ENCODE results near the gene MAEA. TPM values are rescaled to one million over a fixed set of nuclear protein-coding genes. Genes with fewer than 3 reads are reported as not detected.

Gene MAEA
- total and polyA plus RNA-seq, 2 experiments from 2014 or later, result 66.6 to 73.2 TPM

DNA sequence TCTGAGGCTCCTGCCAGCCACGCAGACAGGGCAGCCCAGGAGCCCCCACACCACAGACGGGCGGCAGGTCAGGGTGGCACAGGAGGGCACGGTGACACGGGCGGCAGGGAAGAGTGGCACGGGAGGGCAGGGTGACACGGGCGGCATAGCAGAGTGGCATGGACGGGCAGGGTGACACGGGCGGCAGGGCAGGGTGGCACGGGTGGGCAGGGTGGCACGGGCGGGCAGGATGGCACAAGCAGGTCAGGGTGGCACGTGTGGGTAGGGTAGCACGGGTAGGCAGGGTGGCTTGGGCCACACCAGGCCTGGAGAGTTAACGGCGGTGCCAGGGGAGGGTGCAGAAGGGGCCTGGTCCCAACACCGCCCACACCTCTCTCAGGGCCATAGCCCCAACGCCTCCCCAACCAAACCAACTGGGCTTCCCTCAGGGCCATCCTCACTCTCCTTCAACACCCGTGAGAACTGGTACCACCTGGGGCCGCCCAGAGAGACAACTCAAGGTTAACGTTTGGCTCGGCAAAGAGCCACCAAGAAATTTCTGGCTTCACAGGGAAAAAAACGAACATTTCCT lies 44.1 kb upstream of the MAEA start:
- no peaks in the 10 kb centered on the region for H3K9me2 ChIP-seq (replicated peaks; ENCODE audit: insufficient read depth)
- TF ChIP-seq, protein P1, sequence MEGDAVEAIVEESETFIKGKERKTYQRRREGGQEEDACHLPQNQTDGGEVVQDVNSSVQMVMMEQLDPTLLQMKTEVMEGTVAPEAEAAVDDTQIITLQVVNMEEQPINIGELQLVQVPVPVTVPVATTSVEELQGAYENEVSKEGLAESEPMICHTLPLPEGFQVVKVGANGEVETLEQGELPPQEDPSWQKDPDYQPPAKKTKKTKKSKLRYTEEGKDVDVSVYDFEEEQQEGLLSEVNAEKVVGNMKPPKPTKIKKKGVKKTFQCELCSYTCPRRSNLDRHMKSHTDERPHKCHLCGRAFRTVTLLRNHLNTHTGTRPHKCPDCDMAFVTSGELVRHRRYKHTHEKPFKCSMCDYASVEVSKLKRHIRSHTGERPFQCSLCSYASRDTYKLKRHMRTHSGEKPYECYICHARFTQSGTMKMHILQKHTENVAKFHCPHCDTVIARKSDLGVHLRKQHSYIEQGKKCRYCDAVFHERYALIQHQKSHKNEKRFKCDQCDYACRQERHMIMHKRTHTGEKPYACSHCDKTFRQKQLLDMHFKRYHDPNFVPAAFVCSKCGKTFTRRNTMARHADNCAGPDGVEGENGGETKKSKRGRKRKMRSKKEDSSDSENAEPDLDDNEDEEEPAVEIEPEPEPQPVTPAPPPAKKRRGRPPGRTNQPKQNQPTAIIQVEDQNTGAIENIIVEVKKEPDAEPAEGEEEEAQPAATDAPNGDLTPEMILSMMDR (IDR thresholded peaks at IDR 0.05; ENCODE audit: poor library complexity), result no peak
- TF ChIP-seq EZH2phosphoT487 (IDR thresholded peaks at IDR 0.05; ENCODE audit: low read depth, severe bottlenecking, unreplicated experiment) (no peak), EZH2 (IDR thresholded peaks at IDR 0.05; ENCODE audit: borderline replicate concordance) (no peak)
- peaks cover 34% of the 10 kb centered on the region for H3K4me1 ChIP-seq (ENCODE audit: insufficient read depth)
- H3K27ac ChIP-seq, result no peak overlapping the region
- H2AFZ ChIP-seq, result no peak overlapping the region
- 94% methylated on average over 17 of the region's 26 CpGs for WGBS (ENCODE audit: low lambda C conversion rate, missing lambda C conversion rate)
- H3K4me3 ChIP-seq, result no peak overlapping the region
- peak overlapping the region; percentile 100 for H3K4me2 ChIP-seq
- H3K79me2 ChIP-seq, result peaks cover 85% of the 10 kb centered on the region
- no peaks in the 10 kb centered on the region for H3K9me3 ChIP-seq (ENCODE audit: low read depth)
- no peaks in the 10 kb centered on the region for H3K36me3 ChIP-seq (replicated peaks; ENCODE audit: insufficient read depth, low read depth)
- no peaks in the 10 kb centered on the region for H3K27me3 ChIP-seq
- H4K20me1 ChIP-seq (ENCODE audit: insufficient read depth, poor library complexity, severe bottlenecking), result peaks cover 75% of the 10 kb centered on the region
- DNase-seq (ENCODE audit: low spot score), result peak; percentile 5

DNA sequence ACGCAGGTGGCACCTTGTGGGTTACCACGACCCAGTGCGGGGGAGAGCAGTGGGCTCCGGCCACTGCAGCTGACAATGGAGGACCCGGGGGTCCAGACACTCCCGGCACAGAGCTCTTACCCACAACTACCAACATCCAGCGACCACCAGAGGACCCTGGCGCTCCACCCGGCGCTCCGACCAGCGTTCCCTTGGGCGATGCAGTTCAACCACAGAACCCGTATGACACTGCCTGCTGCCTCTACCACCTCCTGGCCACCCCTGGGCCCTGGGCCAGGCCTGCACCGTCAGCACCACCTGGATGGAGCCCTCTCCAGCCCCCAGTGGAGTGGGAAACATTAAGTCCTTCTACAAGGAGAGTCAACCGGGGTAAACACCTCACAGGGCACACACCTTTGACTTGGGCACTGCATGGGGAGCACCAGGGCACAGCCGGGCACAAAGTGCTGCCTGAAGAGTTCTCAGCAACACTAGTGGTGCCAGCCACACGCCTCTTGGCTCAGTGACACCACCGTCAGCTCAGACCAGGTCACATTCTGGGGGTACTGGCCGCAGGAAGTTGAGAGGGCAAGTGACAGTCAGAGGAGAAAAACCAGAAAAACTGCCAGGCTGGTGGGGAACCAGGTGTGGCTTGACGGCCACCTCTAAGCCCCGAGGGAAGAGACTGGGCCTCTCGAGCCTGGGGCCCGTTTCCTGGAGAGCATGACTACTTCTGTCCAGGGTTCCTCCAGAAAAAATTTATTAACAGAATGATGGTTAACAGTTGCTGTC lies 43.4 kb upstream of the MAEA start:
- Histone ChIP-seq H3K27me3 (no peaks in the 10 kb centered on the region), H3K9me3 (ENCODE audit: low read depth) (no peaks in the 10 kb centered on the region), H3K36me3 (replicated peaks; ENCODE audit: insufficient read depth, low read depth) (no peaks in the 10 kb centered on the region), H3K4me1 (ENCODE audit: insufficient read depth) (peaks cover 34% of the 10 kb centered on the region), H2AFZ (no peak overlapping the region), H3K9me2 (replicated peaks; ENCODE audit: insufficient read depth) (no peaks in the 10 kb centered on the region), H3K4me3 (no peak overlapping the region), H3K4me2 (peak overlapping the region; percentile 100), H3K27ac (peak overlapping the region; percentile 100), H4K20me1 (ENCODE audit: insufficient read depth, poor library complexity, severe bottlenecking) (peaks cover 68% of the 10 kb centered on the region), H3K79me2 (peaks cover 81% of the 10 kb centered on the region)
- TF ChIP-seq EZH2phosphoT487 (IDR thresholded peaks at IDR 0.05; ENCODE audit: low read depth, severe bottlenecking, unreplicated experiment), result no peak
- no peak for TF ChIP-seq EZH2 (IDR thresholded peaks at IDR 0.05; ENCODE audit: borderline replicate concordance)
- TF ChIP-seq, protein P1 (IDR thresholded peaks at IDR 0.05; ENCODE audit: poor library complexity), result no peak
- WGBS (ENCODE audit: low lambda C conversion rate, missing lambda C conversion rate), result 74% methylated on average over 24 of the region's 24 CpGs
- peak; percentile 55 for DNase-seq (ENCODE audit: low spot score)

DNA sequence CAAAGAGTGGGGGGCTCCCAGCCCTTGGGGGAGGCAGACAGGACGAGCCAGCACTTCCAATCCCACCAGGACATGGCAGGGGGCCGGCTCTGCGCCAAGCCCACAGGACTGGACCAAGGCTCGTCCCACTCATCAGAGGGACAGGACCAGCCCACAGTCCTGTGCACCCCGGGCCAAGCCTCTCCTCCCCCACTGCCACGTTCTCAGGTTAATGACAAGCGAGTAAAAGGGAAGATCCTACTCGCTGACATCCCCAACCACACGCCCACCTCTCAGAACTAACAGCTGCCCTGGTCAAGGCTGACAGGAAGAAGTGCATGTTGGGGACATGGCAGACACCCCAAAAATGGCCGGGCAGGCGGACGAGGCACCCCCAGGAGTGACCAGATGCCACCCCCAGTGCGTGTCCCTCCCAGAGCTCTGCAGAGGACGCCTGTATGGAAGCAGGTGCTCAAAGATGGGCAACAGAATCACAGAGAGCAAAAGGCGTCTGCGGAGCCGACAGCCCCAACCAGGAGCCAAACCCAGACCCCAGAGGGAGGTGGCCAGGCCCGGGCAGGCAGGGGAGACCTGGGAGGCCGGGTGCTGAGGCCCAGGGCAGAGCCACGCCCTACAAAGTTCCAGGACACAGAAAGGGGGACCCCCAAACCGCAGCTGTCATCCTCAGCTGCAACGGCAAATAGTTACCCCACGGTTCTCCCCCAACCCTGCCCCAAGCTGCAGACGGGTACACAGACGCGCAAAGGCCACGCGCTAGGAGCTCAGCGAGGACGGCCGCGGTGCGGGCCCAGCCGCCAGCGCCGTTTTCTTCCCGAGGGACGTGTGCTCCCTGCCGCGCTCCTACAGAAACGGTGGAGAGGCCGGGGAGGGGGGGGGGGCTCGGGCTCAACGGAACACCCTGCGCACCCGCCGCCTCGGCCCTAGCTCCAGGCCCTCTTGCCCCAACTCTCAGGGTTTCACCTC lies 42.5 kb upstream of the MAEA start:
- Histone ChIP-seq H3K9me2 (replicated peaks; ENCODE audit: insufficient read depth) (no peaks in the 10 kb centered on the region), H3K36me3 (replicated peaks; ENCODE audit: insufficient read depth, low read depth) (no peaks in the 10 kb centered on the region), H3K79me2 (peaks cover 72% of the 10 kb centered on the region), H4K20me1 (ENCODE audit: insufficient read depth, poor library complexity, severe bottlenecking) (peaks cover 59% of the 10 kb centered on the region), H3K27me3 (no peaks in the 10 kb centered on the region), H3K4me3 (peak overlapping the region; percentile 98), H2AFZ (no peak overlapping the region), H3K9me3 (ENCODE audit: low read depth) (no peaks in the 10 kb centered on the region), H3K27ac (peak overlapping the region; percentile 100), H3K4me2 (peak overlapping the region; percentile 100), H3K4me1 (ENCODE audit: insufficient read depth) (peaks cover 26% of the 10 kb centered on the region)
- WGBS (ENCODE audit: low lambda C conversion rate, missing lambda C conversion rate), result 30% methylated on average over 43 of the region's 48 CpGs
- DNase-seq (ENCODE audit: low spot score), result peak; percentile 55
- no peak for TF ChIP-seq EZH2phosphoT487 (IDR thresholded peaks at IDR 0.05; ENCODE audit: low read depth, severe bottlenecking, unreplicated experiment)
- TF ChIP-seq EZH2 (IDR thresholded peaks at IDR 0.05; ENCODE audit: borderline replicate concordance), result no peak
- TF ChIP-seq, protein P1 (IDR thresholded peaks at IDR 0.05; ENCODE audit: poor library complexity), result no peak
